ENCODE data around the gene DPF1.

The DPF1 gene

DNA sequence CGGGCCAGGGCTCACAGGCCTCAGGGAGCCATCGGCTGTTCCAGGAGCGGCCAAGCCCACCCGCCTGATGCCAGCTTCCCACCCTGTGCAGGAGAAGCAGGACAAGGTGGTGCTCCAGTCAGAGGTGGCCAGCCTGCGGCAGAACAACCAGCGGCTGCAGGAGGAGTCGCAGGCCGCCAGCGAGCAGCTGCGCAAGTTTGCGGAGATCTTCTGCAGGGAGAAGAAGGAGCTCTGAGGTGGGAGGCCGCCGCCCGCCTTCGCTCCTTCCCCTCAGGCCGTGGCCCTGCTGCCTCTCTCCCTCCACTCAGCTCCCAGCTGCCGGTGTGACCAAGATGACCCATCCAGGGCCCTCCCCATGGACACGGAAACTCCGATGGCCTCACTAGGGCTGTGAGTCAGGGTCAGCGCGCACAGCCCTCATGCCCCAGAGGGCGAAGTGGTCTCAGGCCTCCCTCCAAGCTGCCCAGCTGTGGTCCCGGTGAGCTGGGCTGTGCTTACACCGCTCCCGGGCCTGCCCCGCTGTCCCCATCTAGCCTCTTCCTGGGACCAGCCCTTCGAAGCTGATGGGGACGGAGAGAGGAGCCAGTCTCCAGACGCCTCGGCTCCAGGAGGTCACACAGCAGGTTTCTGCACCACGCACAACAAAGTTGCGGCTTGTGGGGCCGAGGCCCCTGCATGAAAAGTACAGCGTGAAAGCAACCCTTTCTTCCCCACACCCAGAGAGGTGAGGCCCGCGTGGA is 17.8 kb downstream of the DPF1 start:
- in situ Hi-C loops (cut with HindIII; ENCODE audit: low pct_ligation_motif_present, low pct_unique_long_range_greater_than_20kb, low sequenced_read_pairs) = no loop called here
- DNase-seq = no peak

GRCh38 chr19:38204728-38205127 is 19.3 kb downstream of the DPF1 start:
- DNase-seq = no peak
- in situ Hi-C loops (cut with HindIII; ENCODE audit: low pct_ligation_motif_present, low pct_unique_long_range_greater_than_20kb, low sequenced_read_pairs) = no loop called here

DNA sequence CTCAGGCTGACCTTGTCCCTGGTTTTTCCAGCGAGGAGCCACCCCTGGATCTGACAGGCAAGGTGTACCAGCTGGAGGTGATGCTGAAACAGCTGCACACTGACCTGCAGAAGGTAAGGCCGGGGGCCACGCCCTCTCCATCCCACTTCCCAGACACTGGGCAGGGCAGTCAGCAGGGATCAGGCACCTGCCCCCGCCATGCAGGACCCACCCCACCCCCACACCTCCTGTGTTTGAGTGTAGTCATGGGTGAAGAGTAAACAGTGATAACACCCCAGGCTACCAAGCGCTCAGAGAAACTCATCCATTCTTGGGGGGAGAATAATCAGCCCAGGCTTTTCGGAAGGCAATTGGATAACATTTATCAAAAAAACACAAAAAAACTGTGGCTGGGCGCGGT is 19.9 kb downstream of the DPF1 start:
- in situ Hi-C loops (cut with HindIII; ENCODE audit: low pct_ligation_motif_present, low pct_unique_long_range_greater_than_20kb, low sequenced_read_pairs) = no loop called here
- DNase-seq = no peak

GRCh38 chr19:38203197-38203596 is 20.8 kb downstream of the DPF1 start:
- in situ Hi-C loops (cut with HindIII; ENCODE audit: low pct_ligation_motif_present, low pct_unique_long_range_greater_than_20kb, low sequenced_read_pairs) = no loop called here
- DNase-seq = no peak

DNA sequence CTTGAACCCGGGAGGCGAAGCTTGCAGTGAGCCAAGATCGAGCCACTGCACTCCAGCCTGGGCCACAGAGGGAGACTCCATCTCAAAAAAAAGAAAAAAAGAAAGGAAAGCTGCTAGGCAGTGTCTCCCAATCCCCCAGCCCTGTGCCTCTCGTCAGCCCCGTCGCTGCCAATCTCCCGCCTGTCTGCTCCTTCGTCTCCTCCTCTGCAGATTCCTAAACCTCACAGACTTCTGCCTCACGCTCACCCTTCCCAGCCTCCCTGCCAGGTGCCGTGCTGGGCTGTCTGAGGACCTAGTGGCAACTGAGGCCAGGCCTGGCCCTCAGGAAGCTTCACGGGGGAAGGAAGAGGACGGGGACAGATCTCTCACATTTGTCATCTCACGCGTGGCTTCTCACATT is 21.5 kb downstream of the DPF1 start:
- DNase-seq = no peak
- in situ Hi-C loops (cut with HindIII; ENCODE audit: low pct_ligation_motif_present, low pct_unique_long_range_greater_than_20kb, low sequenced_read_pairs) = no loop called here

- DNase-seq = no peak
- in situ Hi-C loops (cut with HindIII; ENCODE audit: low pct_ligation_motif_present, low pct_unique_long_range_greater_than_20kb, low sequenced_read_pairs) = no loop called here
These were observed 22.3 kb downstream of the DPF1 start for GRCh38 chr19:38201731-38202130.

GRCh38 chr19:38199340-38199739 is 24.7 kb downstream of the DPF1 start:
- in situ Hi-C loops (cut with HindIII; ENCODE audit: low pct_ligation_motif_present, low pct_unique_long_range_greater_than_20kb, low sequenced_read_pairs) = no loop called here
- DNase-seq = no peak

- in situ Hi-C loops (cut with HindIII; ENCODE audit: low pct_ligation_motif_present, low pct_unique_long_range_greater_than_20kb, low sequenced_read_pairs) = no loop called here
- no peak for DNase-seq
These were observed 25.9 kb downstream of the DPF1 start for GRCh38 chr19:38197937-38198704.

DNA sequence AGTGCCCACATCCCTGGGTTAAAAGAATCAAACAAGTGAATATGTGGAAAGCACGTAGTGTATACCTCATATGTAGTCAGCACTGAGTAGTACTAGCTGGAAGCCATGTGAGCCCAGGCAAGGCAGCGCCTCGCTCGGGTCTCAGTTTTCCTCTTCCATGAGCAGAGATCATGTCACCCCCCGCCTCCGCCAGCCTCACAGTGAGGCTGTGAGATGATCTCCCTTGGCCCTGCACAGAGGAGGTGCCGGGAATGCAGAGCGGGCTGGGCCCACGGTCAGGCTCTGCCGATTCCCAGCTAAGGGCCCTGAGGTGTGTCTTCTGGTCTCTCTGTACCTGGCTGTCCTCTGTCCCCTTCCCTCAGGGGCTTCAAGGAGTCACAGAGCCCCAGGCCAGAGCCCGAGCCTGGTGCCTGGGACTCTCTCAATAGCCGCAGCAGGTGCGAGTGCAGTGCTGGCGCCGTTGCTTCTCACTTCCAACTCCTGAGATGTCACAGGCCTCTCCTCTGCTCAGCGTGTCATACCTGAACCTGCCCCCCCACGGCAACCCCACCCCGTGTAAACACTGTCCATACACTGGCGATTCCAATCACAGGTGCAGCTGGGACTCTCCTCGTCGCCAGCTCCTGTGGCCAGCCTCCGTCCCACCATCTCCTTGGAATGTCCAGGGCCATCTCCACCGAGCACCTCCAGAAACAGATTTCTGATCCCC is 26.9 kb downstream of the DPF1 start:
- in situ Hi-C loops (cut with HindIII; ENCODE audit: low pct_ligation_motif_present, low pct_unique_long_range_greater_than_20kb, low sequenced_read_pairs) = no loop called here
- DNase-seq = no peak

- in situ Hi-C loops (cut with HindIII; ENCODE audit: low pct_ligation_motif_present, low pct_unique_long_range_greater_than_20kb, low sequenced_read_pairs) = no loop called here
These were observed 27.7 kb downstream of the DPF1 start for GRCh38 chr19:38196245-38196837.

DNA sequence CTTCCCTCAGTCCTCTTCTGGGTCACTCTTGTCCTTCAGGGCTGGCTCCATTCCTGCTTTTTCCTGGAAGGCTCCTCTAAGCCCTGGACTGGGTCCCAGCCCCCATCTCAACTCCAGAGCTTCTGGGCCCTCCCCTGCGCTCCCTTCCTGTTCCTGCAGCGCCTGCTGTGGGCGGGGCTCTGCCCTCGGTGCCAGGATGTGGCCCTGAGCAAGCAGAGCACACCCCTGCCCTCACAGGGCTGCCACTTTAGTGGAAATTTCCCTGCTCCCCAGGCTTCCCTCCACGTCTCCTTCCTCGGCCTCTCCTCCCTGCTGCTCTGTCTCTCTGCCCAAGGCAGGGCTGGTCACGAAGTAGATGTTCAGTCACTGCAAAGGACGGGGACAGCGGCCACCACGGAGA is 28.8 kb downstream of the DPF1 start:
- no peak for DNase-seq
- in situ Hi-C loops (cut with HindIII; ENCODE audit: low pct_ligation_motif_present, low pct_unique_long_range_greater_than_20kb, low sequenced_read_pairs) = no loop called here

More at GRCh38 chr19:38196245-38196837, 27.7 kb downstream of the DPF1 start:
- no peak for DNase-seq

GRCh38 chr19:38194061-38194701 is 29.8 kb downstream of the DPF1 start:
- in situ Hi-C loops (cut with HindIII; ENCODE audit: low pct_ligation_motif_present, low pct_unique_long_range_greater_than_20kb, low sequenced_read_pairs) = no loop called here
- no peak for DNase-seq

DNA sequence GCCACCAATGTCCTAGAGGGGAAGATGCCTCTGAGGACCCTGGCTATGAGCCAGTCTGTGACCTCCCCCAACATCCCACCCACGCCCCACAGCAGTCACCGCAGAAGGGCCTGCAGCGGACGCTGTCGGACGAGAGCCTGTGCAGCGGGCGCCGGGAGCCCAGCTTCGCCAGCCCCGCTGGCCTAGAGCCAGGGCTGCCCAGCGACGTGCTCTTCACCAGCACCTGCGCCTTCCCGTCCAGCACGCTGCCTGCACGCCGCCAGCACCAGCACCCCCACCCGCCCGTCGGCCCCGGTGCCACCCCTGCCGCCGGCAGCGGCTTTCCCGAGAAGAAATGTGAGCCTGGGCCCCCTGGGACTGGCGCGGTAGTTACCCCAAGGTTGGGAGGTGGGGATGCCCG is 30.6 kb downstream of the DPF1 start:
- DNase-seq = no peak
- in situ Hi-C loops (cut with HindIII; ENCODE audit: low pct_ligation_motif_present, low pct_unique_long_range_greater_than_20kb, low sequenced_read_pairs) = no loop called here

GRCh38 chr19:38191747-38192146 is 32.3 kb downstream of the DPF1 start:
- in situ Hi-C loops (cut with HindIII; ENCODE audit: low pct_ligation_motif_present, low pct_unique_long_range_greater_than_20kb, low sequenced_read_pairs) = no loop called here
- no peak for DNase-seq

- DNase-seq = no peak
- in situ Hi-C loops (cut with HindIII; ENCODE audit: low pct_ligation_motif_present, low pct_unique_long_range_greater_than_20kb, low sequenced_read_pairs) = no loop called here
These were observed 33.2 kb downstream of the DPF1 start for GRCh38 chr19:38190793-38191192.

DNA sequence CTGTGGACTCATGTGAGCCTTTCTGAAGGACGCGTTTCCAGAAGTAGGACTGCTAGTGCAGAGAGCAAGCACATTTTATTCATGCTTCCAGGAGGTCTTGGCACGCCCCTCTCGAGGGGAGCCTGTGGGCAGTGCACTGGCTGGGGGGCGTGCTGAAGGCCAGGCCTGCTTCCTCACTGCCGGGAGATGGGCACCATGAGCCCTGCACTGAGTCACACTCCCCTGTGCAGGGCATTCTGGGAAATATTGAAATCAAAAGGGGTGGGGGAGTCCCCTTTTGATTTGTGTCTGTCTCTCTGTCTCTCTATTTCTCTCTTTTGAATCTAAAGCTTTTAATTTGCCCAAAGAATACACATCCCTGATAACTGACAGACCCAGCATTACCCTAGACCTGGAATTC is 34.0 kb downstream of the DPF1 start:
- DNase-seq = no peak
- in situ Hi-C loops (cut with HindIII; ENCODE audit: low pct_ligation_motif_present, low pct_unique_long_range_greater_than_20kb, low sequenced_read_pairs) = no loop called here

DNA sequence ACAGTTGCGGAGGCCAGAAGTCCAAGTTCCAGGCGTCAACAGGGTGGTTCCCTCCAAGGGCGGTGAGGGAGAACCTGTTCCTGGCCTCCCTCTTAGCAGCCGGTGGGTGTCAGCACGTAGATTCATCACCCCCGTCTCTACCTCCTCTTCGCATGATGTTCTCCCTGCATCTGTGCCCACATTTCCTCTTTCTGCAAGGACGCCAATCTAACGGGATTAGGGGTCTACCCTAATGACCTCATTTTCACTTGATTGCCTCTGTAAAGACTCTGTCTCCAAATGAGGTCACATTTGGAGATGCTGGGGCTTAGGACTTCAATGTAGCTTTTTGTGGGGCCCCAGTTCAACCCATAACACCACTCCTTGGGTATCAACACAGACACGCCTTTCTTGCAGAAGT is 38.5 kb downstream of the DPF1 start:
- in situ Hi-C loops (cut with HindIII; ENCODE audit: low pct_ligation_motif_present, low pct_unique_long_range_greater_than_20kb, low sequenced_read_pairs) = no loop called here
- no peak for DNase-seq

- in situ Hi-C loops (cut with HindIII; ENCODE audit: low pct_ligation_motif_present, low pct_unique_long_range_greater_than_20kb, low sequenced_read_pairs) = no loop called here
- DNase-seq = no peak
These were observed 39.2 kb downstream of the DPF1 start for GRCh38 chr19:38184815-38185214.
